Astrocyte of the cerebellum (primary cell): ENCODE data around the gene OPCML.

Experiments
- DNase-seq: peaks from one replicate; pipeline ENCODE4 v3.0.0-alpha.2; 2011; ENCODE audit warnings: low read depth
- H3K4me3 ChIP-seq: 2 replicates; pipeline ENCODE4 v1.5.1; 2011; ENCODE audit warnings: mild to moderate bottlenecking, low read depth, low read length, moderate library complexity
- in situ Hi-C: cut with HindIII; loops from 2 replicates; pipeline ENCODE4 v1.10.0; 2017; ENCODE audit warnings: low sequenced_read_pairs
- TF ChIP-seq, protein P1 (sequence below): IDR thresholded peaks from 2 replicates; pipeline ENCODE4 v1.5.1; 2012; ENCODE audit warnings: low read length, low read depth, moderate library complexity, mild to moderate bottlenecking; ENCODE audit errors: missing control alignments

OPCML gene

DNA sequence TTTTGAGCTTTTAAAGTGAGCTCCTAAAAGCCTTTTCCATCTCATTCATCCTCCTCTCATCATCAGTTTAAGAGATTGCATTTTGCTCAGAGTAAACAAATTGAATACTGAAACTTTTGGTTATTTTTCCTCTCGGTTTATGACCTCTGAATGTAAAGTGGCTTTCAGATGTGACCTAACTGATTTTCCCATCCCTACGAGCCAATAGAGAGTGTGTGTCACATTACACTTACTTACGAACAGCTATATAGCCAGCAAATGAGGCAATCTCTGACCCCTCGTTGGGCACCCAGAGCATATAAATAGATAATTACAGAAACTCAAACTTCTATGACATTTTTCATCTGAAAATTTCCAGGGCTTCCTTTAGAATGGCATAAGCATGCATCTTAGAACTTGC is 317.7 kb downstream of the OPCML start:
- in situ Hi-C loops = no loop called here
- TF ChIP-seq, protein P1, sequence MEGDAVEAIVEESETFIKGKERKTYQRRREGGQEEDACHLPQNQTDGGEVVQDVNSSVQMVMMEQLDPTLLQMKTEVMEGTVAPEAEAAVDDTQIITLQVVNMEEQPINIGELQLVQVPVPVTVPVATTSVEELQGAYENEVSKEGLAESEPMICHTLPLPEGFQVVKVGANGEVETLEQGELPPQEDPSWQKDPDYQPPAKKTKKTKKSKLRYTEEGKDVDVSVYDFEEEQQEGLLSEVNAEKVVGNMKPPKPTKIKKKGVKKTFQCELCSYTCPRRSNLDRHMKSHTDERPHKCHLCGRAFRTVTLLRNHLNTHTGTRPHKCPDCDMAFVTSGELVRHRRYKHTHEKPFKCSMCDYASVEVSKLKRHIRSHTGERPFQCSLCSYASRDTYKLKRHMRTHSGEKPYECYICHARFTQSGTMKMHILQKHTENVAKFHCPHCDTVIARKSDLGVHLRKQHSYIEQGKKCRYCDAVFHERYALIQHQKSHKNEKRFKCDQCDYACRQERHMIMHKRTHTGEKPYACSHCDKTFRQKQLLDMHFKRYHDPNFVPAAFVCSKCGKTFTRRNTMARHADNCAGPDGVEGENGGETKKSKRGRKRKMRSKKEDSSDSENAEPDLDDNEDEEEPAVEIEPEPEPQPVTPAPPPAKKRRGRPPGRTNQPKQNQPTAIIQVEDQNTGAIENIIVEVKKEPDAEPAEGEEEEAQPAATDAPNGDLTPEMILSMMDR = no peak
- H3K4me3 ChIP-seq = no peak overlapping the region
- no peak for DNase-seq

DNA sequence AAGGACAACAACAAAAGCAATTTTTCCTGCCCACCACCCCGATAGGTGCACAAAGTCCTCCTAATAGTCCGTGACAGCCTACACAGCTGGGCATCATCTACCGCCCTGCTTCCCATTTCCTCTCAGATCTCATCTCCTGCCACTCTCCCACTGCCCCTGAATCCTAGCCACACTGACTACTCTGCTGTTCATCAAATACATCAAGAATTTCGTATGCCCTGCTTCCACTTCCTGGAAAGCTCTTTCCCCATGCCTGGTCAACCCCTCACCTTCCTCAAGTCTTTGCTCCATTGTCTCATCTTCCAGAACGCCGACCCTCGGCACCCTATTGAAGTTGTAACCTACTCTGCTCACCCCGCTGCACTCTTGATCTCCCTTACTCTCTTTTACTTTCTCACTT is 320.1 kb downstream of the OPCML start:
- in situ Hi-C loops = no loop called here
- TF ChIP-seq, protein P1 = no peak
- no peak overlapping the region for H3K4me3 ChIP-seq
- DNase-seq = no peak

DNA sequence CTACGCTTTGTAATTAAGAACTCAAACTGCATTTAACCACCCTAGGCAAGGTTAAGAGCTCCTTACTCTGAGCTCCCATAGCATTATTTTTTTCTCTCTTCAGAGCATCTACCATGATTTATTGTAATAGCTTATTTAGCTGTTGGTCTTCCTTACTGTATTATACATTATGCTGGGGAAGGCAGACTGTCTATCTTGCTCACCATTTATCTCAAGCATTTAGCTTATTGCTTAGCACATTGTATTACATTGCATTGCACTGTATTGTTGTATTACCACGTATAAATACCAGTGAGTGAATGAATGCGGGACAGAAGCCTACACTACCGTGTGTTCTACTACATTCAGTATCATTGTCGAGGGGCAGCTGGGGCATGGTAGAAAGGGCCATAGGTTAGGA is 324.3 kb downstream of the OPCML start:
- in situ Hi-C loops = no loop called here
- H3K4me3 ChIP-seq = no peak overlapping the region
- DNase-seq = no peak
- TF ChIP-seq, protein P1 = no peak

DNA sequence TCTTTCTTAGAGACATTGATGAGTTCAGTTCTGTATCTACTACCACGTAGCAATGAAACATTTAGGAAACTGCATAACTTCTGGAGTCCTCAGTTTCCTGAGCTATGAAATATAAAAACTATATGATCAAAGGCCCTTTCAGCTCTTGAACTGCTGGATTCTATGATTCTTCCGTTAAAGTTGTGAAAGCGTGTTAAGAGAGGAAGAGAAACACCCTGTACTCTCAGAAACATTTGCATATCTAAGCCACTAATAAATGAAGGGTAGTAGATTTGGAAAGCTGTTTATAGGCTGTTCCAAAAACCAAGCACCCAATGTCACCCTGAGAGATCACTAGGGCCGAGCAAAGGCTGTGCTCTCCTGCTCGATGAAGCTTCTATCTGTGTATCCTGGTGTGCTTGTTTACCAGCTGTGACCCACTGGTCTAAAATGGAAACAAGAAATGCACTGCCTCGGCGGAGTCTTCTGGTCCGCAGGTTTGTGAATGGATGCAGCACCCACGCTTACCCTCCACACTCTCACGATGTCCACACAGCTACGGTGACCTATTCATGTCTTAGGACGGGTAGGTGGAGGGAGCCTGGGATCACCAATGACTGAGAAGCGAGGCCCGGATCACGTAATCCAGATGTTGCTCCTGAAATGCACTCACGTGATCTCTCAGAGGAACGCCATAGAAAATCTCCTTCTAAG is 325.8 kb downstream of the OPCML start:
- H3K4me3 ChIP-seq = no peak overlapping the region
- DNase-seq = no peak
- TF ChIP-seq, protein P1 = no peak
- in situ Hi-C loops = no loop called here

DNA sequence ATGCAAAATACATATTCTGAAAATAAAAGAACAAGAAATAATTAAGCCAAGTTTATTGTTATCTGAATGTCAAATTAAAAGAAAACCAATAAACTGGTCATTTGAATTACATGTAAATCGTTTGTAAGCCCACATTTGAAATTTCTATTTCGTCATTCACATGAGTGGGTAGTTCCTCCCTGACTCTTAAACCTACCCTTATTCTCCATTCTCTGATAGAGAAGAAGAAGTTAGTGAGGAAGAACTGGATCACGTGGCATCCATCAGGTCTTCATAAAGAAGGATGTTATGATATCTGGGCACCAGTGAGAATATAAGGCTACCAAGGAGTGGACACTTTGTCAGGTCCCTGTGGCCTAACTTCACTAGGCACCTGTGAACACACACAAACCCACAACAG is 328.1 kb downstream of the OPCML start:
- DNase-seq = no peak
- TF ChIP-seq, protein P1 = no peak
- in situ Hi-C loops = no loop called here
- no peak overlapping the region for H3K4me3 ChIP-seq

DNA sequence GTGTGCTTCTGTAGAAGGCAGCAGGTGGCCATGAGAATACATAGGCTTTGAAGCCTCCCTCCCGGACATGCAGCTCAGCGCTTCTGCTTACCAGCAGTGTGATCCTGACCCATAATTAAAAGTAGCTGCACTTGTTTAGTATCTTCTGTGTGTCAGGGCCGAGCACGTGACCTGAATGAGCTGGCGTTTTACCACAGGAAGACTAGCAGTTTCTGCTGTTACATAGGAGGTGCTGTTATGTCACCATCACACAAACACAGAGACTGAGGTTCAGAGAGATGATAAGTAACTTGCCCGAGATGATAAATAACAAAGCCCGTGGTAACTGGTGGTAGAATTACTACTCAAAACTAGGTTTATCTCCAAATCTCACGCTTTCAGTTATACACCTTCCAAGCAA is 329.5 kb downstream of the OPCML start:
- H3K4me3 ChIP-seq = no peak overlapping the region
- no peak for DNase-seq
- TF ChIP-seq, protein P1 = no peak
- in situ Hi-C loops = no loop called here
